ENCODE data around the gene GNB2.

Gene GNB2

GRCh38 chr7:100649826-100650565 is 23.5 kb upstream of the GNB2 start:
- TF ChIP-seq, protein P1, sequence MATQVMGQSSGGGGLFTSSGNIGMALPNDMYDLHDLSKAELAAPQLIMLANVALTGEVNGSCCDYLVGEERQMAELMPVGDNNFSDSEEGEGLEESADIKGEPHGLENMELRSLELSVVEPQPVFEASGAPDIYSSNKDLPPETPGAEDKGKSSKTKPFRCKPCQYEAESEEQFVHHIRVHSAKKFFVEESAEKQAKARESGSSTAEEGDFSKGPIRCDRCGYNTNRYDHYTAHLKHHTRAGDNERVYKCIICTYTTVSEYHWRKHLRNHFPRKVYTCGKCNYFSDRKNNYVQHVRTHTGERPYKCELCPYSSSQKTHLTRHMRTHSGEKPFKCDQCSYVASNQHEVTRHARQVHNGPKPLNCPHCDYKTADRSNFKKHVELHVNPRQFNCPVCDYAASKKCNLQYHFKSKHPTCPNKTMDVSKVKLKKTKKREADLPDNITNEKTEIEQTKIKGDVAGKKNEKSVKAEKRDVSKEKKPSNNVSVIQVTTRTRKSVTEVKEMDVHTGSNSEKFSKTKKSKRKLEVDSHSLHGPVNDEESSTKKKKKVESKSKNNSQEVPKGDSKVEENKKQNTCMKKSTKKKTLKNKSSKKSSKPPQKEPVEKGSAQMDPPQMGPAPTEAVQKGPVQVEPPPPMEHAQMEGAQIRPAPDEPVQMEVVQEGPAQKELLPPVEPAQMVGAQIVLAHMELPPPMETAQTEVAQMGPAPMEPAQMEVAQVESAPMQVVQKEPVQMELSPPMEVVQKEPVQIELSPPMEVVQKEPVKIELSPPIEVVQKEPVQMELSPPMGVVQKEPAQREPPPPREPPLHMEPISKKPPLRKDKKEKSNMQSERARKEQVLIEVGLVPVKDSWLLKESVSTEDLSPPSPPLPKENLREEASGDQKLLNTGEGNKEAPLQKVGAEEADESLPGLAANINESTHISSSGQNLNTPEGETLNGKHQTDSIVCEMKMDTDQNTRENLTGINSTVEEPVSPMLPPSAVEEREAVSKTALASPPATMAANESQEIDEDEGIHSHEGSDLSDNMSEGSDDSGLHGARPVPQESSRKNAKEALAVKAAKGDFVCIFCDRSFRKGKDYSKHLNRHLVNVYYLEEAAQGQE (IDR thresholded peaks at IDR 0.05; ENCODE audit: insufficient read depth in 1 of 2, low read depth in 2 of 2, low read length in 2 of 2) = no peak
- TF ChIP-seq TAF1 (IDR thresholded peaks at IDR 0.05; ENCODE audit: borderline replicate concordance, insufficient read depth, low read length) (no peak), SIN3A (IDR thresholded peaks at IDR 0.05; ENCODE audit: borderline replicate concordance, insufficient read depth, low read length) (no peak), FOXP2 (optimal IDR thresholded peaks at IDR 0.05; ENCODE audit: borderline replicate concordance, extremely low read depth, extremely low read length, insufficient read depth) (no peak), POLR2AphosphoS5 (IDR thresholded peaks at IDR 0.05; ENCODE audit: low read depth, low read length) (no peak)

- no peak for TF ChIP-seq TAF1 (IDR thresholded peaks at IDR 0.05; ENCODE audit: borderline replicate concordance, insufficient read depth, low read length)
- TF ChIP-seq FOXP2 (optimal IDR thresholded peaks at IDR 0.05; ENCODE audit: borderline replicate concordance, extremely low read depth, extremely low read length, insufficient read depth) = no peak
- no peak for TF ChIP-seq POLR2AphosphoS5 (IDR thresholded peaks at IDR 0.05; ENCODE audit: low read depth, low read length)
- no peak for TF ChIP-seq SIN3A (IDR thresholded peaks at IDR 0.05; ENCODE audit: borderline replicate concordance, insufficient read depth, low read length)
- TF ChIP-seq, protein P1 (IDR thresholded peaks at IDR 0.05; ENCODE audit: insufficient read depth in 1 of 2, low read depth in 2 of 2, low read length in 2 of 2) = no peak
Observed at GRCh38 chr7:100654908-100655831, 18.4 kb upstream of the GNB2 start.

GRCh38 chr7:100655908-100656674 is 17.4 kb upstream of the GNB2 start, which contains the start of gene ACTL6B:
Gene ACTL6B, minus strand, starts transcription at chr7:100656448. Its CDS starts 94 bp downstream, at chr7:100656354.
- TF ChIP-seq POLR2AphosphoS5 (IDR thresholded peaks at IDR 0.05; ENCODE audit: low read depth, low read length) (no peak), FOXP2 (optimal IDR thresholded peaks at IDR 0.05; ENCODE audit: borderline replicate concordance, extremely low read depth, extremely low read length, insufficient read depth) (no peak)
- TF ChIP-seq, protein P1 (IDR thresholded peaks at IDR 0.05; ENCODE audit: insufficient read depth in 1 of 2, low read depth in 2 of 2, low read length in 2 of 2) = peak; percentile 94 to 98

DNA sequence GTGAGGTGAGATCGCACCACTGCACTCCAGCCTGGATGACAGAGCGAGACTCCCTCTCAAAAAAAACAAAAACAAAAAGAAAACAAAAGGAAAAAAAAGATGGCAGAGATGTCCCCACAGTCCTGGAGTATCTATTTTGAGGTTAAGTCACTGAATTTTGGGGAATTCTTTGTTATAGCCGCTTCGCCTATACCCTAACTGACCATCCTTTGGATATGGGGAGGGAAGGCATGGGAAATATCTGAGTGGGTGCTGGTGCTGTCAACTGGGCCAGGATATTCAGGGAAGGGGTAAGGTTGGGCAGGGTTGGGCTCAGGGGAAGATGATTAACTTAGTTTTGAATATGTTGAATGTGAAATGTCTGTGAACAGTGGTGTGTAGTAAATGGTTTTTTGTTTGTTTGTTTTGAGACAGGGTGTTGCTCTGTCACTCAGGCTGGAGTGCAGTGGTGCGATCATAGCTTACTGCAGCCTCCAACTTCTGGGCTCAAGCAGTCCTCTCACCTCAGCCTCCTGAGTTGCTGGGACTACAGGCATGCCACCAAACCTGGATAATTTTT is 8.3 kb upstream of the GNB2 start:
- TF ChIP-seq FOXP2 (optimal IDR thresholded peaks at IDR 0.05; ENCODE audit: borderline replicate concordance, extremely low read depth, extremely low read length, insufficient read depth) = no peak
- TF ChIP-seq TAF1 (IDR thresholded peaks at IDR 0.05; ENCODE audit: borderline replicate concordance, insufficient read depth, low read length) = no peak
- TF ChIP-seq, protein P1 (IDR thresholded peaks at IDR 0.05; ENCODE audit: insufficient read depth in 1 of 2, low read depth in 2 of 2, low read length in 2 of 2) = no peak
- no peak for TF ChIP-seq SIN3A (IDR thresholded peaks at IDR 0.05; ENCODE audit: borderline replicate concordance, insufficient read depth, low read length)
- no peak for TF ChIP-seq POLR2AphosphoS5 (IDR thresholded peaks at IDR 0.05; ENCODE audit: low read depth, low read length)

All from PFSK-1 (cell line).